Ishikawa (cell line): Measurements from ENCODE around the gene TMPRSS6.

Source experiments
- CEBPB ChIP-seq: IDR thresholded peaks from 2 replicates; pipeline ENCODE4 v1.6.1; 2012
- CREB1 ChIP-seq: IDR thresholded peaks from 2 replicates; pipeline ENCODE4 v1.6.1; 2012; ENCODE audit warnings: low read depth
- EGR1 ChIP-seq: IDR thresholded peaks from 2 replicates; pipeline ENCODE4 v1.6.1; 2012
- EP300 ChIP-seq: IDR thresholded peaks from 2 replicates; pipeline ENCODE4 v1.6.1; 2012; ENCODE audit warnings: borderline replicate concordance
- FOXM1 ChIP-seq: IDR thresholded peaks from 2 replicates; pipeline ENCODE4 v1.6.1; 2012; ENCODE audit warnings: low read depth, borderline replicate concordance
- MAX ChIP-seq: IDR thresholded peaks from 2 replicates; pipeline ENCODE4 v1.6.1; 2012
- NFIC ChIP-seq: IDR thresholded peaks from 2 replicates; pipeline ENCODE4 v1.6.1; 2012
- RAD21 ChIP-seq: IDR thresholded peaks from 2 replicates; pipeline ENCODE4 v1.6.1; 2012; ENCODE audit warnings: low read depth
- REST ChIP-seq: IDR thresholded peaks from 2 replicates; pipeline ENCODE4 v1.6.1; 2012; ENCODE audit warnings: low read depth, mild to moderate bottlenecking
- TAF1 ChIP-seq: IDR thresholded peaks from 2 replicates; pipeline ENCODE4 v1.6.1; 2012; ENCODE audit warnings: low read depth, mild to moderate bottlenecking
- TCF12 ChIP-seq: IDR thresholded peaks from 2 replicates; pipeline ENCODE4 v1.6.1; 2012; ENCODE audit warnings: low read depth
- TEAD4 ChIP-seq: IDR thresholded peaks from 2 replicates; pipeline ENCODE4 v1.6.1; 2012
- USF1 ChIP-seq: IDR thresholded peaks from 2 replicates; pipeline ENCODE4 v1.6.1; 2012
- YY1 ChIP-seq: IDR thresholded peaks from 2 replicates; pipeline ENCODE4 v1.6.1; 2012; ENCODE audit warnings: low read depth
- ZBTB7A ChIP-seq: IDR thresholded peaks from 2 replicates; pipeline ENCODE4 v1.6.1; 2012; ENCODE audit warnings: low read depth

Gene TMPRSS6

GRCh38 chr22:37054600-37055365 lies 54.7 kb downstream of the TMPRSS6 start:
- TF ChIP-seq RAD21 (no peak), YY1 (no peak), TCF12 (no peak), ZBTB7A (no peak), FOXM1 (no peak), MAX (no peak), TEAD4 (no peak), EP300 (no peak), CREB1 (no peak), NFIC (no peak), TAF1 (no peak), EGR1 (no peak)

GRCh38 chr22:37054056-37054395 lies 55.5 kb downstream of the TMPRSS6 start:
- TF ChIP-seq REST (no peak), RAD21 (no peak), EP300 (no peak), EGR1 (no peak), CREB1 (no peak), CEBPB (no peak), FOXM1 (no peak)

GRCh38 chr22:37053310-37054055 lies 56.0 kb downstream of the TMPRSS6 start:
- TF ChIP-seq FOXM1 (no peak), TCF12 (no peak), CEBPB (no peak), RAD21 (no peak), TAF1 (no peak), EGR1 (no peak), USF1 (no peak), MAX (no peak), ZBTB7A (no peak), TEAD4 (no peak), NFIC (no peak), CREB1 (no peak), YY1 (no peak), REST (no peak), EP300 (no peak)

GRCh38 chr22:37052386-37053309 lies 56.9 kb downstream of the TMPRSS6 start:
- TF ChIP-seq CEBPB (no peak), TCF12 (no peak), RAD21 (no peak), ZBTB7A (no peak), TAF1 (no peak), NFIC (no peak), EP300 (no peak), TEAD4 (no peak), EGR1 (no peak), CREB1 (no peak)
